MM.1S (cell line): Measurements from ENCODE around the gene ROS1.

Experiments used
- DNase-seq: peaks from one replicate; pipeline ENCODE4 v3.0.0-alpha.2; 2015
- H2AFZ ChIP-seq: fragments of 300-600 bp; sonication (generic); 2 replicates; pipeline ENCODE4 v1.6.0; 2016; ENCODE audit warnings: antibody characterized with exemption, low read length
- H3F3A ChIP-seq: fragments of 300-600 bp; sonication (generic); 2 replicates; pipeline ENCODE4 v1.6.1; 2016; ENCODE audit warnings: mild to moderate bottlenecking, antibody characterized with exemption, low read length, moderate library complexity, mixed read lengths; ENCODE audit not compliant: insufficient read depth
- H3K27ac ChIP-seq: fragments of 300-600 bp; sonication (generic); 2 replicates; pipeline ENCODE4 v1.5.1; 2016; ENCODE audit warnings: mild to moderate bottlenecking, low read length
- H3K27me3 ChIP-seq: fragments of 300-600 bp; sonication (generic); replicated peaks from 2 replicates; pipeline ENCODE4 v1.6.0; 2016; ENCODE audit warnings: low read length; ENCODE audit not compliant: insufficient read depth
- H3K36me3 ChIP-seq: fragments of 300-600 bp; sonication (generic); replicated peaks from 2 replicates; pipeline ENCODE4 v1.6.1; 2016; ENCODE audit warnings: mild to moderate bottlenecking, low read length, mixed read lengths; ENCODE audit not compliant: insufficient read depth
- H3K4me1 ChIP-seq: fragments of 300-600 bp; sonication (generic); 2 replicates; pipeline ENCODE4 v1.6.1; 2016; ENCODE audit warnings: low read length, mixed read lengths
- H3K4me2 ChIP-seq: fragments of 300-600 bp; sonication (generic); 2 replicates; pipeline ENCODE4 v1.6.0; 2016; ENCODE audit warnings: low read depth, low read length
- H3K4me3 ChIP-seq: fragments of 300-600 bp; sonication (generic); 2 replicates; pipeline ENCODE4 v1.5.1; 2016; ENCODE audit warnings: low read length, mixed read lengths
- H3K79me2 ChIP-seq: fragments of 300-600 bp; sonication (generic); 2 replicates; pipeline ENCODE4 v1.6.1; 2016; ENCODE audit warnings: mixed run types, low read length, mixed read lengths
- H3K9ac ChIP-seq: fragments of 300-600 bp; sonication (generic); 2 replicates; pipeline ENCODE4 v1.6.1; 2016; ENCODE audit warnings: low read length, mixed read lengths
- H3K9me2 ChIP-seq: fragments of 300-600 bp; sonication (generic); replicated peaks from 2 replicates; pipeline ENCODE4 v1.6.1; 2016; ENCODE audit warnings: mild to moderate bottlenecking, low read length, mixed read lengths; ENCODE audit not compliant: insufficient read depth
- H3K9me3 ChIP-seq: fragments of 300-600 bp; sonication (generic); replicated peaks from 2 replicates; pipeline ENCODE4 v1.6.1; 2016; ENCODE audit warnings: mild to moderate bottlenecking, low read length, mixed read lengths; ENCODE audit not compliant: insufficient read depth
- H4K20me1 ChIP-seq: fragments of 300-600 bp; sonication (generic); 2 replicates; pipeline ENCODE4 v1.6.1; 2016; ENCODE audit warnings: mild to moderate bottlenecking, low read length, moderate library complexity, mixed read lengths; ENCODE audit not compliant: insufficient read depth
- EZH2 ChIP-seq: fragments of 300-600 bp; sonication (generic); optimal IDR thresholded peaks from 2 replicates; pipeline ENCODE3; 2017; ENCODE audit warnings: low read depth, mild to moderate bottlenecking, antibody characterized with exemption, low read length, mixed read lengths
- EZH2phosphoT487 ChIP-seq: fragments of 300-600 bp; sonication (generic); IDR thresholded peaks from 2 replicates; pipeline ENCODE4 v1.6.1; 2018; ENCODE audit warnings: antibody characterized with exemption, low read length
- TF ChIP-seq, protein P1 (sequence below): fragments of 300-600 bp; sonication (generic); IDR thresholded peaks from 2 replicates; pipeline ENCODE4 v1.5.1; 2016; ENCODE audit warnings: antibody characterized with exemption, low read length, mixed read lengths

The ROS1 gene

DNA sequence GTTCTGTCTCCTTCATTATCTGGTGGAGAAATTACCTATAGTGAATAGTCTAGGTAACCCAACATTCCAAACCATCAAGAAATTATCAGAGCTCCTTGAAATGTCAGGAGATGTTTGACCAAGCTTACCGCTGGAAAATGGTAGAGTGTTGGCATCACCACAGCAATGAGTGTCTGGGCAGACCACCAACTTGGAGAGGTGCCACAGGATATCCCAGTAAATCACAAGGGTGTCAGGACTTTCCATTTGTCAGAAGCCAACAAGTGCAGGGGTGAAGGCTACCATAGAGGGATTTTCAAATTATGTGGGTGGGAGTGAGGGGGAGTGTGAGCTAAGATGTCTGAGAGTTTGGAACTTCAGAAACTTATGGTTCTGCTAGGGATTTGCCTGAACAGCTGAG is 87.2 kb downstream of the ROS1 start:
- Histone ChIP-seq H3K9ac (no peak overlapping the region), H2AFZ (no peak overlapping the region), H3K9me2 (no peaks in the 10 kb centered on the region), H3K4me2 (no peak overlapping the region), H3K4me3 (no peak overlapping the region), H3K79me2 (no peaks in the 10 kb centered on the region), H3K36me3 (no peaks in the 10 kb centered on the region), H3K9me3 (no peaks in the 10 kb centered on the region), H3K27me3 (no peaks in the 10 kb centered on the region), H3F3A (no peaks in the 10 kb centered on the region), H4K20me1 (no peaks in the 10 kb centered on the region), H3K4me1 (no peaks in the 10 kb centered on the region), H3K27ac (no peak overlapping the region)
- TF ChIP-seq, protein P1, sequence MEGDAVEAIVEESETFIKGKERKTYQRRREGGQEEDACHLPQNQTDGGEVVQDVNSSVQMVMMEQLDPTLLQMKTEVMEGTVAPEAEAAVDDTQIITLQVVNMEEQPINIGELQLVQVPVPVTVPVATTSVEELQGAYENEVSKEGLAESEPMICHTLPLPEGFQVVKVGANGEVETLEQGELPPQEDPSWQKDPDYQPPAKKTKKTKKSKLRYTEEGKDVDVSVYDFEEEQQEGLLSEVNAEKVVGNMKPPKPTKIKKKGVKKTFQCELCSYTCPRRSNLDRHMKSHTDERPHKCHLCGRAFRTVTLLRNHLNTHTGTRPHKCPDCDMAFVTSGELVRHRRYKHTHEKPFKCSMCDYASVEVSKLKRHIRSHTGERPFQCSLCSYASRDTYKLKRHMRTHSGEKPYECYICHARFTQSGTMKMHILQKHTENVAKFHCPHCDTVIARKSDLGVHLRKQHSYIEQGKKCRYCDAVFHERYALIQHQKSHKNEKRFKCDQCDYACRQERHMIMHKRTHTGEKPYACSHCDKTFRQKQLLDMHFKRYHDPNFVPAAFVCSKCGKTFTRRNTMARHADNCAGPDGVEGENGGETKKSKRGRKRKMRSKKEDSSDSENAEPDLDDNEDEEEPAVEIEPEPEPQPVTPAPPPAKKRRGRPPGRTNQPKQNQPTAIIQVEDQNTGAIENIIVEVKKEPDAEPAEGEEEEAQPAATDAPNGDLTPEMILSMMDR, result no peak
- TF ChIP-seq EZH2 (no peak), EZH2phosphoT487 (no peak)
- DNase-seq, result no peak

DNA sequence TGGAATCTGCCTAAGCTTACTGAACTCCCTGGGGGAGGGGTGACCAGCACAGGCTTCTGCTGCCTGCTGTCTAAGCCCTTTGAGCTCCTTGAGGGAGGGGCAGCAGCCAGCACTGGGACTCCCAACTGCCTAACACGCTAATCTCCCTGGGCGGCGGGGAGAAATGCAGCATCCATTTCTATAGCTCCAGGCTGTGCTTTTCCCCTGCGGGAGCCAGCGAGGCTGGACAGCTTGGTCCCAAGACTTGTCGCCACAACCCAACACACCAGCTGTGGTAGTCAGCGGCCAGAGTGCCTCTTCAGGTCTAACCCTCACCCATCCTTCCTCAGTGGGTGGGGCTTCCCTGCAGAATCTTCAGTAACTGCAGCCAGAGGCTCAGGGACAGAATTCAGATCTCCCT is 95.8 kb downstream of the ROS1 start:
- Histone ChIP-seq H2AFZ (no peak overlapping the region), H3K9ac (no peak overlapping the region), H3K27me3 (no peaks in the 10 kb centered on the region), H3K9me3 (no peaks in the 10 kb centered on the region), H3K27ac (no peak overlapping the region), H3K4me2 (no peak overlapping the region), H3K9me2 (no peaks in the 10 kb centered on the region), H3K36me3 (no peaks in the 10 kb centered on the region), H3K4me3 (no peak overlapping the region), H3F3A (no peaks in the 10 kb centered on the region), H3K4me1 (no peaks in the 10 kb centered on the region), H3K79me2 (no peaks in the 10 kb centered on the region), H4K20me1 (no peaks in the 10 kb centered on the region)
- DNase-seq, result no peak
- TF ChIP-seq EZH2, result no peak
- TF ChIP-seq EZH2phosphoT487, result no peak
- TF ChIP-seq, protein P1, result no peak

DNA sequence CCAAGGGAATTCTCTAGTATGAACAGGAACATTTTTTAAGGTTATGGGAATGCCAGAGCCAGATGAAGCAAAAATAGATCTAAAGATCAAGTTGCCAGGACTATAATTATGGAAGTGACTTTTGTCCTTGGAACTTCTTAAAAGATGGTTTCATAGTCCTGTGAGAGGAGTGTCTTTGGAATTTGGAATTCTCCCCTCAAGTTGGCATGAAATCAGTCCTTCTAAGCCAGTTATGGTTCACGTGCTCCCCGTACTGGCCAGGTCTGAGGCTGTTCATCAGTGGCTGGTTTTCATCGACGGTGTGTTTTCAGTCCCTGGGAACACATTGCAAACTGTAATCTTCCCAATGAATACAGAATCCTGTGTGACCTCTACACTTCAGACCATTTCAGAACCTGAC is 97.2 kb downstream of the ROS1 start:
- Histone ChIP-seq H3K79me2 (no peaks in the 10 kb centered on the region), H3K27ac (no peak overlapping the region), H3K9me3 (no peaks in the 10 kb centered on the region), H3K9ac (no peak overlapping the region), H2AFZ (no peak overlapping the region), H3K27me3 (no peaks in the 10 kb centered on the region), H3K4me1 (no peaks in the 10 kb centered on the region), H3K4me2 (no peak overlapping the region), H3K36me3 (no peaks in the 10 kb centered on the region), H3K4me3 (no peak overlapping the region), H4K20me1 (no peaks in the 10 kb centered on the region), H3F3A (no peaks in the 10 kb centered on the region), H3K9me2 (no peaks in the 10 kb centered on the region)
- TF ChIP-seq EZH2, result no peak
- TF ChIP-seq, protein P1, result no peak
- TF ChIP-seq EZH2phosphoT487, result no peak
- DNase-seq, result no peak

DNA sequence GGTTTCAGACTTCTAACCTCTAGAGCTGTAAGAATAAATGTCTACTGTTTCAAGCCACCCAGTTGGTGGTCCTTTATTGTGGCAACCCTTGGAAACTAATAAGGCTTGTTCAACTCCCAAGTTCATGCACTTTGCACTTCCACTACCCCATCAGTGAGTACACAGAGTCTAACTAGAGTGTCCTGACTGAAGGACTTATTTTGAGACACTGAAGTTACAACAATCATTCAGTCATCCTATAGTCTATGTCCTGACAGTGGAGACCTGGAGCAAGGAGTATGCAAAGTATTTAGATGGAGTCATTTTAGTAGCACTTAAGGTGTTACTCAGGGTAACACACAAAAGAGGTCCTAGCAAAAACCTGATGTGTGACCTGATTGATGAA is 97.7 kb downstream of the ROS1 start:
- H3F3A ChIP-seq, result no peaks in the 10 kb centered on the region
- no peaks in the 10 kb centered on the region for H3K27me3 ChIP-seq
- H4K20me1 ChIP-seq, result no peaks in the 10 kb centered on the region
- no peak overlapping the region for H3K4me2 ChIP-seq
- H3K36me3 ChIP-seq, result no peaks in the 10 kb centered on the region
- no peak for DNase-seq
- H3K4me3 ChIP-seq, result no peak overlapping the region
- no peak overlapping the region for H2AFZ ChIP-seq
- no peaks in the 10 kb centered on the region for H3K9me2 ChIP-seq
- H3K27ac ChIP-seq, result no peak overlapping the region
- H3K9me3 ChIP-seq, result no peaks in the 10 kb centered on the region
- H3K9ac ChIP-seq, result no peak overlapping the region
- TF ChIP-seq EZH2phosphoT487 (no peak), EZH2 (no peak)
- TF ChIP-seq, protein P1, result no peak
- H3K4me1 ChIP-seq, result no peaks in the 10 kb centered on the region
- no peaks in the 10 kb centered on the region for H3K79me2 ChIP-seq
